CD4-positive, alpha-beta T cell (primary cell): ENCODE measurements around the gene ANKRD6. TPM values are rescaled to one million over a fixed set of nuclear protein-coding genes. Genes with fewer than 3 reads are reported as not detected.

ENCODE experiments used
- ATAC-seq: fragments of 200-7000 bp; cut with Tn5 transposase; one replicate; pipeline ENCODE4 v1.10.0; 2022; ENCODE audit warnings: mild to moderate bottlenecking; ENCODE audit not compliant: poor library complexity
- CTCF ChIA-PET: fragments of 350-600 bp; sonication (Branson Sonifier 250); formaldehyde crosslinking; loops from one replicate; lab custom pipeline; 2021; ENCODE audit warnings: antibody characterized with exemption, inconsistent platforms; lab: Charles Lee
- POLR2A ChIA-PET: fragments of 350-600 bp; sonication (Branson Sonifier 250); formaldehyde crosslinking; loops from one replicate; lab custom pipeline; 2021; ENCODE audit warnings: antibody characterized with exemption, inconsistent platforms; lab: Charles Lee
- DNase-seq, 14 experiments: peaks; one replicate each; pipeline ENCODE4 v3.0.0-alpha.2; 2013 to 2020; ENCODE audit warnings: mixed read lengths in 2 of 14
- H3K27ac ChIP-seq, 2 donors: one replicate each; pipeline versions ENCODE4 v1.5.1 to v1.7.0; 2013; ENCODE audit warnings: low read length in 2 of 2, low read depth in 1 of 2, mild to moderate bottlenecking in 1 of 2
- H3K27me3 ChIP-seq, 2 experiments: 1 replicate in 1 of 2; 2 replicates in 1 of 2; pipeline versions ENCODE4 v1.6.1 to v1.7.0; 2013; ENCODE audit warnings: low read length in 2 of 2, control low read depth in 1 of 2, mild to moderate bottlenecking in 1 of 2, moderate library complexity in 1 of 2; ENCODE audit not compliant: insufficient read depth in 2 of 2, control insufficient read depth in 1 of 2
- H3K36me3 ChIP-seq: one replicate; pipeline ENCODE4 v1.6.1; 2013; ENCODE audit warnings: low read length, control low read depth; ENCODE audit not compliant: insufficient read depth
- H3K4me1 ChIP-seq: one replicate; pipeline ENCODE4 v1.6.1; 2013; ENCODE audit warnings: low read length, control low read depth; ENCODE audit not compliant: insufficient read depth
- H3K4me3 ChIP-seq: one replicate; pipeline ENCODE4 v1.5.1; 2013; ENCODE audit warnings: mild to moderate bottlenecking, low read length, moderate library complexity
- H3K9me3 ChIP-seq, 2 experiments: 1 replicate in 1 of 2; 2 replicates in 1 of 2; pipeline versions ENCODE4 v1.6.1 to v1.7.0; 2013; ENCODE audit warnings: low read length in 2 of 2, mild to moderate bottlenecking in 2 of 2, control low read depth in 1 of 2, moderate library complexity in 1 of 2; ENCODE audit not compliant: control insufficient read depth in 1 of 2, insufficient read depth in 1 of 2
- H3K27ac Mint-ChIP-seq: one replicate; pipeline ENCODE4 v1.8.0; 2020; ENCODE audit warnings: mixed read lengths
- H3K27me3 Mint-ChIP-seq: one replicate; pipeline ENCODE4 v1.8.0; 2021; ENCODE audit warnings: mixed read lengths
- H3K36me3 Mint-ChIP-seq: one replicate; pipeline ENCODE4 v1.8.0; 2021; ENCODE audit warnings: low read depth, mixed read lengths
- H3K4me1 Mint-ChIP-seq: one replicate; pipeline ENCODE4 v1.8.0; 2021; ENCODE audit warnings: low read depth, mixed read lengths
- H3K4me3 Mint-ChIP-seq: one replicate; pipeline ENCODE4 v1.8.0; 2020; ENCODE audit warnings: mild to moderate bottlenecking, mixed read lengths
- H3K9me3 Mint-ChIP-seq: one replicate; pipeline ENCODE4 v1.8.0; 2020; ENCODE audit warnings: mixed read lengths
- intact Hi-C, 2 experiments: fragments of 100-400 bp; cut with DNase I in 1 of 2; cut with micrococcal nuclease in 1 of 2; formaldehyde crosslinking; loops; one replicate each; pipeline versions ENCODE4 v1.15.1 to v1.9.0; 2023 to 2025; cut with DNase I, micrococcal nuclease
- total RNA-seq, 174 experiments: library from RNA in 2 of 174; stranded (reverse) in 2 of 174; gene quantifications; one replicate each; pipeline ENCODE4 v1.2.3 and lab custom pipeline; 2021 to 2026
- TF ChIP-seq, protein P1 (sequence below): fragments of 200-600 bp; IDR thresholded peaks from one replicate; pipeline ENCODE4 v1.8.0; 2022; ENCODE audit warnings: antibody characterized with exemption, mild to moderate bottlenecking

Gene ANKRD6
- total RNA-seq, 2 experiments from 2014 or later = 3.8 to 4.8 TPM

DNA sequence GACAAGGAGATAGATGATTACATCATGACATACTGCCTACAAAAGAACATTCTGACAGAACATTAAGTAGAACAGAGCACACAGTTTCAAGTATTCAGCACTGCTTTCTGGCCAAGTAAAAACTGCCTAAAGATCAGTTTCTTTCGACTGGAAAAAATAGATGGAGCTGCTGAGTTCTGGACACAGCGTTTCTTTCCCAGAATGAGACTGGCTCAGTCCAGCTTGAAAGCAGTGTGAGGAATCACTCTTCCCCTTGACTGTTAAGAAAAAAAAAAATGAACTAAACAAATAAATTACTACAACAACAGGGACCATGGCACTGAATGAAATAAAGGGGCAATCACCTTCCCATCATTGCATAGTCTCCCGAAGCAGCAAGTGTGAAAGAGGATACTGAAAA lies 210.0 kb downstream of the ANKRD6 start:
- ATAC-seq (no peak), DNase-seq (no peak)
- Mint-ChIP-seq H3K36me3 (peaks cover 70% of the 10 kb centered on the region), H3K27ac (no peak overlapping the region), H3K27me3 (no peaks in the 10 kb centered on the region), H3K4me1 (peaks cover 18% of the 10 kb centered on the region), H3K4me3 (no peak overlapping the region), H3K9me3 (no peaks in the 10 kb centered on the region)
- CTCF ChIA-PET = no interaction called here
- H3K4me1 ChIP-seq = peaks cover 9% of the 10 kb centered on the region
- POLR2A ChIA-PET = no interaction called here
- peaks cover 49% of the 10 kb centered on the region for H3K36me3 ChIP-seq
- H3K27me3 ChIP-seq = no peaks in the 10 kb centered on the region
- intact Hi-C loops = loop anchor here in 1 of 2 experiments (5.0 kb wide), 1 partner anchor 174 kb away; the partner anchor contains the start of gene MDN1
- H3K4me3 ChIP-seq = no peak overlapping the region
- TF ChIP-seq, protein P1, sequence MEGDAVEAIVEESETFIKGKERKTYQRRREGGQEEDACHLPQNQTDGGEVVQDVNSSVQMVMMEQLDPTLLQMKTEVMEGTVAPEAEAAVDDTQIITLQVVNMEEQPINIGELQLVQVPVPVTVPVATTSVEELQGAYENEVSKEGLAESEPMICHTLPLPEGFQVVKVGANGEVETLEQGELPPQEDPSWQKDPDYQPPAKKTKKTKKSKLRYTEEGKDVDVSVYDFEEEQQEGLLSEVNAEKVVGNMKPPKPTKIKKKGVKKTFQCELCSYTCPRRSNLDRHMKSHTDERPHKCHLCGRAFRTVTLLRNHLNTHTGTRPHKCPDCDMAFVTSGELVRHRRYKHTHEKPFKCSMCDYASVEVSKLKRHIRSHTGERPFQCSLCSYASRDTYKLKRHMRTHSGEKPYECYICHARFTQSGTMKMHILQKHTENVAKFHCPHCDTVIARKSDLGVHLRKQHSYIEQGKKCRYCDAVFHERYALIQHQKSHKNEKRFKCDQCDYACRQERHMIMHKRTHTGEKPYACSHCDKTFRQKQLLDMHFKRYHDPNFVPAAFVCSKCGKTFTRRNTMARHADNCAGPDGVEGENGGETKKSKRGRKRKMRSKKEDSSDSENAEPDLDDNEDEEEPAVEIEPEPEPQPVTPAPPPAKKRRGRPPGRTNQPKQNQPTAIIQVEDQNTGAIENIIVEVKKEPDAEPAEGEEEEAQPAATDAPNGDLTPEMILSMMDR = no peak
- no peaks in the 10 kb centered on the region for H3K9me3 ChIP-seq
- H3K27ac ChIP-seq = no peak overlapping the region

DNA sequence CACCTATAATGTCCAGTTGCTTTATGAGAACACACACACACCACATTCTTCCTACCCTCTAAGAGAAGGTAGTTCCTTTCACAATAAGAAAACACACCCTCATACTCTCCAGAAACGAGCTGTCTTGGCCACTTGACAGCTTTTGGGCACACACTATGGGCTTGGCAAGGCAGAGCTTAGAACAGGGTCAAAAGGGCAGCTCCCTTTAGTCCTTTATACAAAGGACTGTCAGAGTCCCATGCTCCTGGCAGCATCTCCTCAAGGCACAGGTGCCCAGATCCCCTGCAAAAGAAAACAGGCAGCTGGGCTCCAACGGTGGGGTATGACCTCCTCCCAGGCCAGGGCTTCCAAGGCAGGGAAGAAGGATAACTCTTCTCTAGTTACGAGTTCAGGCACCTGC lies 210.5 kb downstream of the ANKRD6 start:
- TF ChIP-seq, protein P1 = no peak
- H3K4me1 ChIP-seq = peaks cover 7% of the 10 kb centered on the region
- peaks cover 14% of the 10 kb centered on the region for H3K4me1 Mint-ChIP-seq
- no peaks in the 10 kb centered on the region for H3K9me3 Mint-ChIP-seq
- no peak for ATAC-seq
- no peak overlapping the region for H3K27ac Mint-ChIP-seq
- no peak overlapping the region for H3K27ac ChIP-seq
- intact Hi-C loops = loop anchor here in 1 of 2 experiments (5.0 kb wide), 1 partner anchor 174 kb away; the partner anchor contains the start of gene MDN1
- ChIA-PET CTCF (no interaction called here), POLR2A (no interaction called here)
- no peak overlapping the region for H3K4me3 Mint-ChIP-seq
- H3K36me3 ChIP-seq = peaks cover 53% of the 10 kb centered on the region
- H3K4me3 ChIP-seq = no peak overlapping the region
- no peaks in the 10 kb centered on the region for H3K27me3 Mint-ChIP-seq
- no peak for DNase-seq
- H3K36me3 Mint-ChIP-seq = peaks cover 69% of the 10 kb centered on the region
- H3K9me3 ChIP-seq = no peaks in the 10 kb centered on the region
- no peaks in the 10 kb centered on the region for H3K27me3 ChIP-seq

DNA sequence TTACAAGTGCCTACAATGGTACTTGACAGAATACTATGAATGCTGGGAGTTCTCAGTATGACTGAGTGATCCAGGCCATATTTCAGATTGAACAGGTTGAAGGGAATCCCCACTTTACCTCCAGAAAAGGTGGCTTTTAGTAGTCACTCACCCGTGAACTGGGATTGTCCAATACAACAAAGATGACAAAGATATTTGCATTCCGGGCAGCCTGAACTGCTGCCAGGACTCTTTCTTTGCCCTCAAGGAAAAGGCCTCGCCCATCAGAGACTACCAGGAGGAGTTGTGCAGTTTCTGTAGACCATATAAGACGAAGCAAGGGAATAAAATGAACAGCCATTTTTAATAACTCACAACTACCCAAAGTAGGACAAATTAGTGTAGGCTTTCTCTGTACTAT lies 211.9 kb downstream of the ANKRD6 start:
- TF ChIP-seq, protein P1 = no peak

More for the DNA sequence above, 211.9 kb downstream of the ANKRD6 start:
- H3K27me3 ChIP-seq = no peaks in the 10 kb centered on the region
- no peak overlapping the region for H3K4me3 ChIP-seq
- peaks cover 71% of the 10 kb centered on the region for H3K36me3 Mint-ChIP-seq
- H3K9me3 Mint-ChIP-seq = no peaks in the 10 kb centered on the region
- no peak overlapping the region for H3K27ac ChIP-seq
- no peak overlapping the region for H3K27ac Mint-ChIP-seq
- intact Hi-C loops = loop anchor here in 1 of 2 experiments (5.0 kb wide), 1 partner anchor 172 kb away; the partner anchor contains the start of gene MDN1
- no peaks in the 10 kb centered on the region for H3K4me1 ChIP-seq
- no peak overlapping the region for H3K4me3 Mint-ChIP-seq
- no peaks in the 10 kb centered on the region for H3K4me1 Mint-ChIP-seq
- H3K36me3 ChIP-seq = peaks cover 64% of the 10 kb centered on the region
- ATAC-seq (no peak), DNase-seq (no peak)
- H3K27me3 Mint-ChIP-seq = no peaks in the 10 kb centered on the region
- H3K9me3 ChIP-seq = no peaks in the 10 kb centered on the region
- CTCF ChIA-PET = no interaction called here
- POLR2A ChIA-PET = no interaction called here
